GM23338 (cell line): Measurements from ENCODE around the gene LTA4H. TPM values are rescaled to one million over a fixed set of nuclear protein-coding genes. Genes with fewer than 3 reads are reported as not detected.

ENCODE experiments used
- ATAC-seq: fragments of 200-7000 bp; cut with Tn5 transposase; 3 replicates; pipeline ENCODE4 v1.9.1; 2020
- DNase-seq: peaks from one replicate; pipeline ENCODE4 v3.0.0-alpha.2; 2015; ENCODE audit warnings: low spot score
- H2AFZ ChIP-seq: fragments of 200-600 bp; sonication (generic); 2 replicates; pipeline ENCODE4 v1.8.0; 2016; ENCODE audit warnings: antibody characterized with exemption, mild to moderate bottlenecking, moderate library complexity
- H3F3A ChIP-seq: fragments of 200-600 bp; sonication (generic); replicated peaks from 2 replicates; pipeline ENCODE4 v1.8.0; 2017; ENCODE audit warnings: antibody characterized with exemption, mixed run types, low read depth
- H3K27ac ChIP-seq: fragments of 200-600 bp; sonication (generic); 2 replicates; pipeline ENCODE4 v1.6.1; 2016; ENCODE audit warnings: low read depth
- H3K27me3 ChIP-seq: fragments of 200-600 bp; sonication (generic); 2 replicates; pipeline ENCODE4 v1.8.0; 2016; ENCODE audit warnings: mild to moderate bottlenecking, mixed run types, moderate library complexity; ENCODE audit not compliant: insufficient read depth
- H3K36me3 ChIP-seq: fragments of 200-600 bp; sonication (generic); 2 replicates; pipeline ENCODE4 v1.8.0; 2016; ENCODE audit warnings: mild to moderate bottlenecking; ENCODE audit not compliant: insufficient read depth
- H3K4me1 ChIP-seq: fragments of 200-600 bp; sonication (generic); 2 replicates; pipeline ENCODE4 v1.8.0; 2016; ENCODE audit warnings: mild to moderate bottlenecking, moderate library complexity; ENCODE audit not compliant: insufficient read depth
- H3K4me2 ChIP-seq: fragments of 200-600 bp; sonication (generic); 2 replicates; pipeline ENCODE4 v1.7.1; 2017; ENCODE audit warnings: mixed run types
- H3K4me3 ChIP-seq: fragments of 200-600 bp; sonication (generic); 2 replicates; pipeline ENCODE4 v1.6.1; 2016; ENCODE audit warnings: mixed run types
- H3K79me2 ChIP-seq: fragments of 200-600 bp; sonication (generic); replicated peaks from 2 replicates; pipeline ENCODE4 v1.8.0; 2017; ENCODE audit warnings: mild to moderate bottlenecking; ENCODE audit not compliant: insufficient read depth
- H3K9me2 ChIP-seq: fragments of 200-600 bp; sonication (generic); 2 replicates; pipeline ENCODE4 v1.8.0; 2017; ENCODE audit not compliant: insufficient read depth
- H4K20me1 ChIP-seq: fragments of 200-600 bp; sonication (generic); replicated peaks from 2 replicates; pipeline ENCODE4 v1.8.0; 2017; ENCODE audit warnings: mild to moderate bottlenecking; ENCODE audit not compliant: insufficient read depth
- H3K27ac Mint-ChIP-seq: 2 replicates; pipeline ENCODE4 v1.8.0; 2020; ENCODE audit warnings: inconsistent platforms, mild to moderate bottlenecking, moderate library complexity, mixed read lengths
- H3K27me3 Mint-ChIP-seq: 3 replicates; pipeline ENCODE4 v1.8.0; 2022; ENCODE audit warnings: low read depth, mild to moderate bottlenecking, moderate library complexity, mixed read lengths, inconsistent platforms; ENCODE audit not compliant: insufficient read depth, poor library complexity
- H3K36me3 Mint-ChIP-seq: 3 replicates; pipeline ENCODE4 v1.8.0; 2021; ENCODE audit warnings: low read depth, mild to moderate bottlenecking, inconsistent platforms, moderate library complexity, mixed read lengths
- H3K4me1 Mint-ChIP-seq: 3 replicates; pipeline ENCODE4 v1.8.0; 2020; ENCODE audit warnings: mild to moderate bottlenecking, inconsistent platforms, mixed read lengths
- H3K4me3 Mint-ChIP-seq: 3 replicates; pipeline ENCODE4 v1.8.0; 2021; ENCODE audit warnings: moderate library complexity, mild to moderate bottlenecking, inconsistent platforms, mixed read lengths
- H3K9me3 Mint-ChIP-seq: 3 replicates; pipeline ENCODE4 v1.8.0; 2020; ENCODE audit warnings: moderate library complexity, mild to moderate bottlenecking, inconsistent platforms, mixed read lengths
- CREB1 ChIP-seq: fragments of 250-450 bp; sonication (Bioruptor Pico); IDR thresholded peaks from 2 replicates; pipeline ENCODE4 v1.5.0; 2020; ENCODE audit warnings: low read depth, mild to moderate bottlenecking, moderate library complexity
- ETS1 ChIP-seq: IDR thresholded peaks from 2 replicates; pipeline ENCODE4 v1.6.1; 2016; ENCODE audit warnings: antibody characterized with exemption
- EZH2 ChIP-seq: fragments of 200-600 bp; sonication (generic); IDR thresholded peaks from one replicate; pipeline ENCODE4 v1.8.0; 2017; ENCODE audit warnings: antibody characterized with exemption, mild to moderate bottlenecking, low read depth; ENCODE audit not compliant: unreplicated experiment
- EZH2phosphoT487 ChIP-seq: fragments of 200-600 bp; sonication (generic); IDR thresholded peaks from one replicate; pipeline ENCODE4 v1.8.1; 2018; ENCODE audit warnings: antibody characterized with exemption; ENCODE audit not compliant: unreplicated experiment
- JUNB ChIP-seq: IDR thresholded peaks from one replicate; pipeline ENCODE4 v1.6.1; 2016; ENCODE audit warnings: antibody characterized with exemption; ENCODE audit not compliant: unreplicated experiment
- NANOG ChIP-seq: IDR thresholded peaks from 2 replicates; pipeline ENCODE4 v1.6.1; 2016; ENCODE audit warnings: antibody characterized with exemption, borderline replicate concordance
- POLR2AphosphoS5 ChIP-seq: IDR thresholded peaks from 2 replicates; pipeline ENCODE4 v1.6.1; 2016; ENCODE audit warnings: antibody characterized with exemption, low read depth
- REST ChIP-seq: IDR thresholded peaks from one replicate; pipeline ENCODE4 v1.6.1; 2018; ENCODE audit warnings: antibody characterized with exemption; ENCODE audit not compliant: unreplicated experiment
- STAT1 ChIP-seq: IDR thresholded peaks from one replicate; pipeline ENCODE4 v1.6.1; 2016; ENCODE audit warnings: antibody characterized with exemption; ENCODE audit not compliant: unreplicated experiment
- ZNF114 ChIP-seq: fragments of 250-450 bp; sonication (Bioruptor Pico); IDR thresholded peaks from 2 replicates; pipeline ENCODE4 v1.5.0; 2020; ENCODE audit warnings: mild to moderate bottlenecking, moderate library complexity
- ZNF331 ChIP-seq: fragments of 250-450 bp; sonication (Bioruptor Pico); IDR thresholded peaks from 2 replicates; pipeline ENCODE4 v1.5.0; 2020; ENCODE audit warnings: low read depth, mild to moderate bottlenecking, moderate library complexity
- ZNF462 ChIP-seq: fragments of 250-450 bp; sonication (Bioruptor Pico); IDR thresholded peaks from 2 replicates; pipeline ENCODE4 v1.5.0; 2020; ENCODE audit warnings: mild to moderate bottlenecking, moderate library complexity
- polyA plus RNA-seq: library from polyadenylated mRNA; unstranded; fragments of >200 nt; fragmentation: Nextera tagmentation; extraction: Ambion mirVana; gene quantifications from 2 replicates; pipeline ENCODE4 v1.2.1, GENCODE V29; 2016
- total RNA-seq: library from RNA; depleted of rRNA; stranded (reverse); fragments of >200 nt; shearing (Covaris generic); gene quantifications from 2 replicates; pipeline ENCODE4 v1.2.3, GENCODE V29; 2014

LTA4H gene
- total and polyA plus RNA-seq, 2 experiments from 2014 or later: 84.4 to 189 TPM

- TF ChIP-seq CREB1 (CRISPR knock-in tag): no peak
- TF ChIP-seq EZH2phosphoT487: no peak
Observed at GRCh38 chr12:96036765-96037455, 1.5 kb upstream of the LTA4H start (continued).

GRCh38 chr12:96034621-96035282 lies 635 bp downstream of the LTA4H start:
- DNase-seq (peak; percentile 58), ATAC-seq (peak; percentile 47)
- Histone ChIP-seq H3K27me3 (no peaks in the 10 kb centered on the region), H4K20me1 (no peaks in the 10 kb centered on the region), H3K27ac (no peak overlapping the region), H3K79me2 (peaks cover 50% of the 10 kb centered on the region), H3K36me3 (no peaks in the 10 kb centered on the region), H3K9me2 (no peaks in the 10 kb centered on the region), H3K4me2 (peak overlapping the region; percentile 84), H3F3A (no peaks in the 10 kb centered on the region), H3K4me1 (peaks cover 10% of the 10 kb centered on the region), H2AFZ (peak overlapping the region; percentile 5), H3K4me3 (peak overlapping the region; percentile 90)
- H3K36me3 Mint-ChIP-seq: no peaks in the 10 kb centered on the region
- H3K27ac Mint-ChIP-seq: no peak overlapping the region
- no peaks in the 10 kb centered on the region for H3K27me3 Mint-ChIP-seq
- H3K4me3 Mint-ChIP-seq: no peak overlapping the region
- H3K9me3 Mint-ChIP-seq: no peaks in the 10 kb centered on the region
- H3K4me1 Mint-ChIP-seq: peaks cover 2% of the 10 kb centered on the region; the same call in 1 of the 3 replicates
- no peak for TF ChIP-seq NANOG
- TF ChIP-seq JUNB: no peak
- TF ChIP-seq ZNF114 (CRISPR knock-in tag): no peak
- TF ChIP-seq EZH2phosphoT487: no peak
- no peak for TF ChIP-seq CREB1 (CRISPR knock-in tag)
- no peak for TF ChIP-seq STAT1
- no peak for TF ChIP-seq EZH2
- TF ChIP-seq ZNF331 (CRISPR knock-in tag): no peak
- no peak for TF ChIP-seq ZNF462 (CRISPR knock-in tag)
- TF ChIP-seq ETS1: no peak
- TF ChIP-seq REST: no peak
- no peak for TF ChIP-seq POLR2AphosphoS5
